SK-N-SH treated with all-trans-retinoic acid at 6 μM for 48 hours (cell line): ENCODE measurements around the gene GJB5.

Source experiments
- ATAC-seq: fragments of 200-7000 bp; cut with Tn5 transposase; 3 replicates; pipeline ENCODE4 v1.9.1; 2020; ENCODE audit warnings: mild to moderate bottlenecking, moderate library complexity
- ARNTL ChIP-seq: fragments of 450-650 bp; formaldehyde crosslinking; IDR thresholded peaks from 2 replicates; pipeline ENCODE4 v1.5.0; 2020; ENCODE audit warnings: low read depth, mild to moderate bottlenecking, moderate library complexity, borderline replicate concordance
- BACH2 ChIP-seq: fragments of 250-450 bp; sonication (Bioruptor Pico); IDR thresholded peaks from 2 replicates; pipeline ENCODE4 v1.9.0; 2021; ENCODE audit warnings: mild to moderate bottlenecking, borderline replicate concordance
- CSDC2 ChIP-seq: fragments of 250-450 bp; sonication (Bioruptor Pico); IDR thresholded peaks from 2 replicates; pipeline ENCODE4 v1.5.0; 2020; ENCODE audit warnings: mild to moderate bottlenecking, moderate library complexity
- ESRRG ChIP-seq: fragments of 250-450 bp; sonication (Bioruptor Pico); IDR thresholded peaks from 2 replicates; pipeline ENCODE4 v1.6.1; 2021; ENCODE audit warnings: mild to moderate bottlenecking
- GLIS3 ChIP-seq: fragments of 250-450 bp; sonication (Bioruptor Pico); IDR thresholded peaks from 2 replicates; pipeline ENCODE4 v1.5.0; 2020; ENCODE audit warnings: mild to moderate bottlenecking, moderate library complexity
- ISL1 ChIP-seq: fragments of 250-450 bp; sonication (Bioruptor Pico); IDR thresholded peaks from 2 replicates; pipeline ENCODE4 v2.1.2; 2022; ENCODE audit warnings: mild to moderate bottlenecking, moderate library complexity
- OSR1 ChIP-seq: fragments of 250-450 bp; sonication (Bioruptor Pico); IDR thresholded peaks from 2 replicates; pipeline ENCODE4 v1.8.0; 2022; ENCODE audit warnings: moderate library complexity, mild to moderate bottlenecking, inconsistent platforms
- POU6F1 ChIP-seq: fragments of 250-450 bp; sonication (Bioruptor Pico); IDR thresholded peaks from 2 replicates; pipeline ENCODE4 v1.8.0; 2021; ENCODE audit warnings: low read depth, mild to moderate bottlenecking, moderate library complexity, borderline replicate concordance
- PPARA ChIP-seq: fragments of 250-450 bp; sonication (Bioruptor Pico); IDR thresholded peaks from 2 replicates; pipeline ENCODE4 v1.5.0; 2020; ENCODE audit warnings: mild to moderate bottlenecking, borderline replicate concordance
- SNAI2 ChIP-seq: fragments of 250-450 bp; sonication (Bioruptor Pico); IDR thresholded peaks from 2 replicates; pipeline ENCODE4 v1.5.0; 2020; ENCODE audit warnings: mild to moderate bottlenecking, moderate library complexity
- TCF4 ChIP-seq: fragments of 250-450 bp; sonication (Bioruptor Pico); IDR thresholded peaks from 2 replicates; pipeline ENCODE4 v1.8.0; 2021; ENCODE audit warnings: mild to moderate bottlenecking, moderate library complexity, borderline replicate concordance
- TOX ChIP-seq: fragments of 250-450 bp; sonication (Bioruptor Pico); IDR thresholded peaks from 2 replicates; pipeline ENCODE4 v1.8.0; 2021; ENCODE audit warnings: mild to moderate bottlenecking, moderate library complexity, borderline replicate concordance
- TSHZ2 ChIP-seq: fragments of 250-450 bp; sonication (Bioruptor Pico); IDR thresholded peaks from 2 replicates; pipeline ENCODE4 v1.5.0; 2020; ENCODE audit warnings: mild to moderate bottlenecking, moderate library complexity
- ZC3H10 ChIP-seq: fragments of 250-450 bp; sonication (Bioruptor Pico); IDR thresholded peaks from 2 replicates; pipeline ENCODE4 v1.5.1; 2021; ENCODE audit warnings: mild to moderate bottlenecking, moderate library complexity
- ZFP3 ChIP-seq: fragments of 250-450 bp; sonication (Bioruptor Pico); IDR thresholded peaks from 2 replicates; pipeline ENCODE4 v1.5.0; 2020; ENCODE audit warnings: mild to moderate bottlenecking, moderate library complexity
- ZFP30 ChIP-seq: fragments of 450-650 bp; formaldehyde crosslinking; IDR thresholded peaks from 2 replicates; pipeline ENCODE4 v1.5.0; 2022; ENCODE audit warnings: mild to moderate bottlenecking, moderate library complexity
- ZNF565 ChIP-seq: fragments of 450-650 bp; formaldehyde crosslinking; conservative IDR thresholded peaks from 2 replicates; pipeline ENCODE4 v1.5.0; 2020; ENCODE audit warnings: low read depth, mild to moderate bottlenecking, moderate library complexity
- ZNF70 ChIP-seq: fragments of 450-650 bp; formaldehyde crosslinking; IDR thresholded peaks from 2 replicates; pipeline ENCODE4 v1.5.0; 2020; ENCODE audit warnings: mild to moderate bottlenecking, moderate library complexity
- ZNF8 ChIP-seq: fragments of 450-650 bp; formaldehyde crosslinking; IDR thresholded peaks from 2 replicates; pipeline ENCODE4 v1.5.0; 2020; ENCODE audit warnings: mild to moderate bottlenecking, moderate library complexity
- TF ChIP-seq, protein P1 (sequence below): fragments of 250-450 bp; sonication (Bioruptor Pico); IDR thresholded peaks from 2 replicates; pipeline ENCODE4 v1.5.1; 2021; ENCODE audit warnings: mild to moderate bottlenecking, moderate library complexity
- TF ChIP-seq, protein P2 (sequence below): fragments of 250-450 bp; sonication (Bioruptor Pico); IDR thresholded peaks from 2 replicates; pipeline ENCODE4 v1.8.0; 2020; ENCODE audit warnings: mild to moderate bottlenecking, moderate library complexity, borderline replicate concordance

GJB5 gene

GRCh38 chr1:34710812-34711211 is 44.0 kb upstream of the GJB5 start (continued):
- no peak for TF ChIP-seq ZFP3 (CRISPR knock-in tag)
- no peak for TF ChIP-seq ZC3H10 (CRISPR knock-in tag)
- no peak for TF ChIP-seq ZNF8 (CRISPR knock-in tag)

GRCh38 chr1:34711485-34711884 is 43.4 kb upstream of the GJB5 start:
- no peak for TF ChIP-seq POU6F1
- TF ChIP-seq, protein P1, sequence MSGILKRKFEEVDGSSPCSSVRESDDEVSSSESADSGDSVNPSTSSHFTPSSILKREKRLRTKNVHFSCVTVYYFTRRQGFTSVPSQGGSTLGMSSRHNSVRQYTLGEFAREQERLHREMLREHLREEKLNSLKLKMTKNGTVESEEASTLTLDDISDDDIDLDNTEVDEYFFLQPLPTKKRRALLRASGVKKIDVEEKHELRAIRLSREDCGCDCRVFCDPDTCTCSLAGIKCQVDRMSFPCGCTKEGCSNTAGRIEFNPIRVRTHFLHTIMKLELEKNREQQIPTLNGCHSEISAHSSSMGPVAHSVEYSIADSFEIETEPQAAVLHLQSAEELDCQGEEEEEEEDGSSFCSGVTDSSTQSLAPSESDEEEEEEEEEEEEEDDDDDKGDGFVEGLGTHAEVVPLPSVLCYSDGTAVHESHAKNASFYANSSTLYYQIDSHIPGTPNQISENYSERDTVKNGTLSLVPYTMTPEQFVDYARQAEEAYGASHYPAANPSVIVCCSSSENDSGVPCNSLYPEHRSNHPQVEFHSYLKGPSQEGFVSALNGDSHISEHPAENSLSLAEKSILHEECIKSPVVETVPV, result no peak
- TF ChIP-seq TSHZ2 (CRISPR knock-in tag), result no peak
- TF ChIP-seq ZC3H10 (CRISPR knock-in tag), result no peak
- no peak for TF ChIP-seq ZNF565 (CRISPR knock-in tag)
- no peak for ATAC-seq

- TF ChIP-seq GLIS3 (CRISPR knock-in tag) (no peak), TCF4 (CRISPR knock-in tag) (no peak), ESRRG (CRISPR knock-in tag) (no peak), ZNF8 (CRISPR knock-in tag) (no peak), PPARA (no peak), ZFP3 (CRISPR knock-in tag) (no peak), POU6F1 (no peak), CSDC2 (CRISPR knock-in tag) (no peak), ZNF565 (CRISPR knock-in tag) (no peak), SNAI2 (CRISPR knock-in tag) (no peak), ISL1 (CRISPR knock-in tag) (no peak), BACH2 (CRISPR knock-in tag) (no peak), ZNF70 (CRISPR knock-in tag) (no peak), OSR1 (CRISPR knock-in tag) (no peak), TOX (CRISPR knock-in tag) (no peak), ZFP30 (no peak), ZC3H10 (CRISPR knock-in tag) (no peak), ARNTL (CRISPR knock-in tag) (no peak)
- TF ChIP-seq, protein P2, sequence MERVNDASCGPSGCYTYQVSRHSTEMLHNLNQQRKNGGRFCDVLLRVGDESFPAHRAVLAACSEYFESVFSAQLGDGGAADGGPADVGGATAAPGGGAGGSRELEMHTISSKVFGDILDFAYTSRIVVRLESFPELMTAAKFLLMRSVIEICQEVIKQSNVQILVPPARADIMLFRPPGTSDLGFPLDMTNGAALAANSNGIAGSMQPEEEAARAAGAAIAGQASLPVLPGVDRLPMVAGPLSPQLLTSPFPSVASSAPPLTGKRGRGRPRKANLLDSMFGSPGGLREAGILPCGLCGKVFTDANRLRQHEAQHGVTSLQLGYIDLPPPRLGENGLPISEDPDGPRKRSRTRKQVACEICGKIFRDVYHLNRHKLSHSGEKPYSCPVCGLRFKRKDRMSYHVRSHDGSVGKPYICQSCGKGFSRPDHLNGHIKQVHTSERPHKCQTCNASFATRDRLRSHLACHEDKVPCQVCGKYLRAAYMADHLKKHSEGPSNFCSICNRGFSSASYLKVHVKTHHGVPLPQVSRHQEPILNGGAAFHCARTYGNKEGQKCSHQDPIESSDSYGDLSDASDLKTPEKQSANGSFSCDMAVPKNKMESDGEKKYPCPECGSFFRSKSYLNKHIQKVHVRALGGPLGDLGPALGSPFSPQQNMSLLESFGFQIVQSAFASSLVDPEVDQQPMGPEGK (CRISPR knock-in tag), result no peak
- TF ChIP-seq, protein P1, result no peak
- ATAC-seq, result no peak
These were observed 42.7 kb upstream of the GJB5 start for GRCh38 chr1:34712007-34712688.
